NCI-H446 treated with DMSO at 0.1 percent for 48 hours (cell line): ENCODE data around the gene PIGBOS1.
"Not testable (repeated sequence)": the region's sequence is repeated elsewhere in the genome, so short reads cannot be mapped to it uniquely, and the experiment has no call there.

Source experiments
- DNase-seq: peaks from one replicate; lab custom pipeline; 2025; lab: John Stamatoyannopoulos, UW

The PIGBOS1 gene, protein sequence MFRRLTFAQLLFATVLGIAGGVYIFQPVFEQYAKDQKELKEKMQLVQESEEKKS

GRCh38 chr15:55318588-55319494 lies at the start of gene PIGBOS1, which contains the start of gene PIGB:
PIGBOS1 (minus strand) TSS chr15:55319123; CDS start chr15:55317792, 1,331 bp downstream.
PIGB (plus strand) TSS chr15:55319222; CDS start chr15:55319251, 29 bp downstream.
- DNase-seq: peak; percentile 63

GRCh38 chr15:55366981-55367380 lies 48.1 kb upstream of the PIGBOS1 start:
- DNase-seq: no peak

GRCh38 chr15:55362641-55363040 lies 43.7 kb upstream of the PIGBOS1 start:
- DNase-seq: no peak

- DNase-seq: no peak
These were observed 42.1 kb upstream of the PIGBOS1 start for GRCh38 chr15:55361048-55361447.

GRCh38 chr15:55360256-55360655 lies 41.3 kb upstream of the PIGBOS1 start:
- DNase-seq: no peak

DNA sequence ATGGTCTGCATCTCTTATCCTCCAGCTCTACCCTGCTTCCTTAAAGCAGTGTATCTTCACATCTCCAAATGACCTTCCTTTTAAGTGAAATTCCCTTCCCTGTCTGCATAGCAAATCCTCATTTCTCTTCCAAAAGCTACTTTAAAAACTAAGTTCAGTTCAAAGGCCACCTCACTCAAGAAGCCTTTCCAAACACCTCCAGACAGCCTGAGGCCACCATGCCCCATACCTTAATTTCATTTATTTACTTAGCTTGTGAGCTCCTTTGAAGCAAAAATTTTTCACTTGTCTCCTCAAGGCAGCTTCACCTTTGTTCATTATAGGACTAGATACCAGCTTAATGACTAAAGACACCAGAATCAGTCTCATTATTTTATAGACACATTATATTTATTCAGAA lies 39.5 kb upstream of the PIGBOS1 start:
- no peak for DNase-seq

GRCh38 chr15:55357774-55358173 lies 38.9 kb upstream of the PIGBOS1 start:
- DNase-seq: no peak

GRCh38 chr15:55356985-55357585 lies 38.2 kb upstream of the PIGBOS1 start:
- DNase-seq: no peak

GRCh38 chr15:55353025-55353424 lies 34.1 kb upstream of the PIGBOS1 start:
- DNase-seq: no peak

GRCh38 chr15:55349282-55349681 lies 30.4 kb upstream of the PIGBOS1 start:
- DNase-seq: no peak

GRCh38 chr15:55348281-55348778 lies 29.4 kb upstream of the PIGBOS1 start:
- no peak for DNase-seq

DNA sequence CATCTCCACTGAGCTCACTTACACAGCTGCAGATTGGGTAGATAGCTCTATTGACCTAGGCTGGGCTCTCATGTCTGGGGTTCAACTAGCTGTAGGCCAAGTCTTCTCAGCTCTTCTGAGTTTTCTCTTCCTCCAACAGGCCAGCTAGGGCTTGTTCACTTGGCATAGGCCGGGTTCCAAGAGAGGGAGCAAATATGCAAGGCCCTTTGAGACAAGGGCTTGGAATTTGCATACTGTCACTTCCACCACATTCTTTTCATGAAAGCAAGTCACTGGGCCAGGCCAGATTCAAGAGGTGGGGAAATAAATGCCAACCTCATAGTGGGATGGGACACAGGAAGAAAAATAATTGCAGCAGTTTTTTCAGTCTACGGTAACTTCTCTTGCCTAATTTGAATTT lies 25.3 kb upstream of the PIGBOS1 start:
- DNase-seq: no peak

DNA sequence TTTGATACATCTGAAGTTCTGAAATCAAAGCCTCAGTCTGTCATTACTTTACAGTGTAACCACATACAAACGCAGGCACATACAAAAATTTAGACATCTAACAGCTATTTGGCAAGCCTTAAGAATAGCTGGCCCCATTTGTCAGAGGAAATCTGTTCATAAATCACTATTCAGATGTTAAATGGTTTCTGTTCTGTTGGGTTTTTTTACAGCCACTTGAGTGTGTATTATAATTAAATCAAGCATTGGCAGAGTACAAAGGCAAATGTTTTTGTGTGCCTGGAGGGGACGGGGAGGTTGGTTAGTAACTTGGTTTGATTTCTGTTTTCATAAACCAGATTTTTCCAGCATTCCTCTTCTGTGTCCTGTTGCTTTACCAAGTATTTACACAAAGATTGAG lies 24.2 kb upstream of the PIGBOS1 start:
- DNase-seq: peak; percentile 68

GRCh38 chr15:55337160-55337559 lies 18.2 kb upstream of the PIGBOS1 start:
- DNase-seq: no peak

DNA sequence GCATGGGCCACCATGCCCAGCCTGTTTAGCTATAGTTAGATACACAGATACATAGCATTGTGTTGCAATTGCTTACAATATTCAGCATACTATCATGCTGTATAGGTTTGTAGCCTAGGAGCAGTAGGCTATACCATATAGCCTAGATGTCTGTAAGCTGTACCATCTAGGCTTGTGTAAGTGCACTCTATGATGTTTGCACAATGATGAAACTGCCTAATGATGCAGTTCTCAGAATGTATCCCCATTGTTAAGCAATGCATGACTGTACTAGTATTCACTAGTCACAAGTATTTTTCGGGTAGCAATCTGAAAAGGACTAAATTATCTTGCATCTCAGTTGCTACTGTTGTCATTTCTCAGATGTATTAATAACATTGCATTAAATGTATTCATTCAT lies 16.1 kb upstream of the PIGBOS1 start:
- DNase-seq: no peak

DNA sequence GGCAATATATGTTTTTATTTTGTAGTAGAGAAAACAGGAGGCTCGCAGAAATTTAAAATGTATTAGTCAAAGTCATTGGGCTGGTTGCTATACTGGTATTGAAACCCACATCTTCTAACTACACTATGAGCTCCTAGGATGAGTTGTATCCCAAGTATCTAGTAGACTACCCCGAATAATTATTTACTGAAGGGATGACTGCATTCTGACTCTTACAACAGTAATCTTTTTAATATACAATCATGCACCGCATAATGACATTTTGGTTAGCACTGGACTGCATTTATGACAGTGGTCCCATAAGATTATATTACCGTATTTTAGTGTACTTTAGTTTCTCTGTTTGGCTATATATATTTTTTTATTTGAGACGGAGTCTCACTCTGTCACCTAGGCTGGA lies 15.4 kb upstream of the PIGBOS1 start:
- DNase-seq: no peak

- DNase-seq: no peak
These were observed 8.5 kb upstream of the PIGBOS1 start for GRCh38 chr15:55327387-55327786.

DNA sequence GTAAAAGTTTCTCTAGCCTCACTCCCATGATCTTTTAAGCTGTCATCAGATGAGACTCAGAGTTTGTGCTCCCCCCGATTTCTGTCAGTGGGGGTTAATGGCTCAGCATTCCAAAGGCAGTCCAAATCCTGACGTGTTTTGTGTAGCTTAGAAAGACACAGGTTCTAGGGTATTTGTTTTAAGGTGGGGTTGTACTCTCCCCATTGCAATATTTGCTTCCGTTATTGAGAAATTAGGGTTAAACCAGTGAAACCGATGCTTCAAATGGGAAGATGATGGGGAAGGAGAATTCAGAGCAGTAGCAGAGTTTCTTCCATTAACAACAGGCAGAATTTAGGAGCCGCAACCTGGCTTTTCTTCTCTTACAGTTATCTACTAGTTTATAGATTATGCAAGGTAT lies 3.5 kb upstream of the PIGBOS1 start:
- no peak for DNase-seq

GRCh38 chr15:55320963-55321362 lies 2.0 kb upstream of the PIGBOS1 start:
- no peak for DNase-seq

GRCh38 chr15:55320238-55320550 lies 1.3 kb upstream of the PIGBOS1 start:
- DNase-seq: no peak

DNA sequence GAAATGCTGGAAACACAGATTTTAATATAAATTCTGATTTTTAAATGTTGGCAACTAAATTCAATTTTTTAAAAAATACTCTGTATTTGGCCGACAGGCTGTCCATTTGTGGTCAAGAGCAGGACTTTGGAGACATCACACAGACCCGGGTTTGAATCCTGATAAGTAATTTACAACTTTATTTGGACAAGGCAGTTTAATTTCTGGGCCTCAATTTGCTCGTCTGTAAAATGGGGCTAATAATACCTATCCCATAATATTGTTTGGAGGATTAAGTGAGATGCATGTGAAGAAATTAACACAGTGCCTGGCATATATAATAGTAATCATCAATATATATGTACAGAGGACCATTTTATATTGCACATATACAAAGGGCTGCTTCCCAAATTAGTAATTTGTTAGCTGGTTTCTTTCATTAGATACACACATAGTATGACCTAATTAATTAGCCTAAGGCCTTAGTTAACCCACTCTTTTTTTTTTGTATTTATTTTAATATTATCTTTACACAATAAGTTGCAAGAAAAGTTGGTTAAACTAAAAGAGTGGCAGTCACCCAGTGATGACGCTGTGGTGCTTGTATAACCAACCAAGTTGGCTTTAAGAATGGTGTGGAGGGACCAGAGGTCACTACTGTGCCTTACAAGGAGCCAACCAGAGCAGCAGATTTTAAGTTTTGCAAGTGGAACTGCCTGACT lies 764 bp upstream of the PIGBOS1 start:
- DNase-seq: no peak

DNA sequence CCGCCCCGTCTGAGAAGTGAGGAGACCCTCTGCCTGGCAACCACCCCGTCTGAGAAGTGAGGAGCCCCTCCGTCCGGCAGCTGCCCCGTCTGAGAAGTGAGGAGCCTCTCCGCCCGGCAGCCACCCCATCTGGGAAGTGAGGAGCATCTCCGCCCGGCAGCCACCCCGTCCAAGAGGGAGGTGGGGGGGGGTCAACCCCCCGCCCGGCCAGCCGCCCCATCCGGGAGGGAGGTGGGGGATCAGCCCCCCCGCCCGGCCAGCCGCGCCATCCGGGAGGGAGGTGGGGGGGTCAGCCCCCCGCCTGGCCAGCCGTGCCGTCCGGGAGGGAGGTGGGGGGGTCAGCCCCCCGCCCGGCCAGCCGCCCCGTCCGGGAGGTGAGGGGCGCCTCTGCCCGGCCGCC lies 16.1 kb downstream of the PIGBOS1 start:
- not testable (repeated sequence) for DNase-seq

DNA sequence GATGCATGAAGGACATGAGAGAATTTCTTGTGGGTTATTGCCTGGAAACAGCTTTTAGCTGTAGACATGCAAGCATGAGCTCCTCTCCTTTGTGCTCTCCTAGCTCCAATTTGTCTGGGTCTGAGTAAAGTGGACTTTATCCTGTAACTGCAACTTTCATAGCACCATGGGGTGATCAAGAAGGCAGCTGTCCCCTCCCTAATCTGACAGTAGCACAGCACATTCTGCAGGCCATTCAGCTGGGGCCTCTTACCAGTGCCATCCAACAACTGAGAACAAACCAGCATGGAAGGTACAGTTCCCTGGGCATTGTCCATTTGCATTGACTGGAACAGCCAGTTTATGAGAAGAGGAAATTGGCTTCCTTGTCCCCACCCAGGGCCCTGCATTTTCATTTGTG lies 21.6 kb downstream of the PIGBOS1 start:
- DNase-seq: no peak
